Measurements from ENCODE around the gene CFAP141.
A peak's percentile ranks its signal among the peaks of the same experiment; 100 is the strongest.
"Not testable (repeated sequence)": the region's sequence is repeated elsewhere in the genome, so short reads cannot be mapped to it uniquely, and the experiment has no call there.

Gene CFAP141

DNA sequence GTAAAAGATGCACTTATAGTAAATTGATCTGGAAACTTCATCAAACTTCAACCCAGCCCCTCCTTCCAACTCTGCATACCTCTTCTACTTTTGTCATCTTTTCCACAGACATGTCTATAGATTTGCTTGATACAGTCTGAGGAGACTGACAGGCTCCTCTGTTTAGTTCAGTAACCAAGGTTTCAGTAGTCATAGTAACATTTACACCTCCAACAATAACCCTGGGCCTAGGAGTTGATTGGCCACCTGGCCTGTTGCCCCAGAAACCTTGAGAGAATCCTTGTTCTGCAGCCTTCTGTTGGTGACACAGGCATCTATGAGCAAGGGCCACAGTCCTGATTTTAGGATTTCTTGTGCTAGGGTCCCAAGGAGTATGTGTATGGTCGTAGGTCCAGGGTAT, at the start of gene CFAP141:
CFAP141 (minus strand) TSS at position 138 of the 400 bp plus-strand sequence; CDS start at position 112, 26 bp downstream.
- no peak for FAIRE-seq

DNA sequence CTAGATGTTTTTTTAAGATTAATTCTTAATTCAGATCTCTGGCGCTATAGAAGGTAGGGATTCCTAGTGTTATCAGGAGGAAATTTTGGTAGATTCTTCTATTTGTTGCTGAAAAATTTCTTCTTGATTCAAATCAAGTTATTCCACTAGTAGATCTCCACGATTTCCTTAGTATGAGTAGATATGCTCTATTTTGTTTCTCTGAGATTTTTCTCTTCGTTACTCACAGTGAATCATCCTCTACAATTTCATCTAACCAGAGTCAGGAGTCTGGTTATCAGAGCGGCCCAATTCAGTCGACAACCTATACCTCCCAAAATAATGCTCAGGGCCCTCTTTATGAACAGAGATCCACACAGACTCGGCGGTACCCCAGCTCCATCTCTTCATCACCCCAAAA, 47.5 kb upstream of the CFAP141 start:
- FAIRE-seq = no peak

DNA sequence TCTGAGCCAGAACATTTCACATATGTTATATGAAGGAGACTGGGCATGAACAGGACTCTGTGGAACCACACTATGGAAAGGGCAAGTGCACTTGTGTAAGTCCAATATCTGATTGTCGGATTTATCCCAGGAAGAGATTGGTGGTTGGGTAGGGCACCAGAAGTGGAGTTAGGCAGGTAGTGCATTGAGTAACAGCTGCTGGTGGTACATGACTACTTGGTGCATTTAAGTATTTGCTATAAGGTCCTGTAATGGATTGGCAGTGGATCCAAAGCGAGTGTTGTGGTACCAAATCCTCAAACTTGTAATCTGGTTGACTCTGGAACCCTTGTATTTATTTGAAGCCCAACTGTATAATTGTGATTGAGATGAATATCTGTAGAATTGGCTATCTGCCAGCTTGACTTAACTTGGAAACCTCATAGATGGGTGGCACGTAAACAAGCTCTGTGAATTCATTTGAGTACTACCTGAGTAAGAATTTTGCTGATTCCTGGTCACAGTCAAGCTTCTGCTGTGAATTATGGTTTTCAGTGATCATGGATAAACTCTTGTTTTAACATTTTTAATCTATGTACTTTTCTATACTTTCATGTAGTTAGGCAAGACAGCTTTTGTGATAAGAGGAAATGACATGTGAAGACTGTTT, 35.7 kb upstream of the CFAP141 start:
- no peak for FAIRE-seq

DNA sequence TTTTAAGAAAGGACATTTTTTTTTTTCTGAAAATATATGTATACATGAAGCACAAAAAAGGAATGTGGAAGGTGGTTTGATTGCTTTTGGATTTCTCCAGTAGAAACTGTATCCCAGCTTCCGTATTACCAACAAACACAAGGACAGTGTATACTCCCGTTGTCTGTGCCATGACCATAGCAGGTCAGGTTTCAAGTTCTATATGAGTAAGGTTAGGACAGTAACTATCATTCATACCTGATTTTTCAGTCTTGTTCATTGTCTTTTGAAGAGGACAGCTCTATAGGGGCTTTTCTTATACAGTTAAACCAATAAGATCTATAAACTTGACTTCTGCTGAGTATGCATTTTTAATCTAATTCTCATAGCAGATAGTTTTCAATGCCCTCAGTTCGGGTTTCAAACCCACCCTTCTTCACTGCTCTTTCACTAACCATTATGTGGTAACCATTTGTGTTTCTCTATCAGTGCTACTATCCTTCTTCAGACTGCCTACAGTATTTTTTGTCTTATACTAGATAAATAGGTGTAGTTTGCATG, 34.2 kb upstream of the CFAP141 start:
- FAIRE-seq = no peak

DNA sequence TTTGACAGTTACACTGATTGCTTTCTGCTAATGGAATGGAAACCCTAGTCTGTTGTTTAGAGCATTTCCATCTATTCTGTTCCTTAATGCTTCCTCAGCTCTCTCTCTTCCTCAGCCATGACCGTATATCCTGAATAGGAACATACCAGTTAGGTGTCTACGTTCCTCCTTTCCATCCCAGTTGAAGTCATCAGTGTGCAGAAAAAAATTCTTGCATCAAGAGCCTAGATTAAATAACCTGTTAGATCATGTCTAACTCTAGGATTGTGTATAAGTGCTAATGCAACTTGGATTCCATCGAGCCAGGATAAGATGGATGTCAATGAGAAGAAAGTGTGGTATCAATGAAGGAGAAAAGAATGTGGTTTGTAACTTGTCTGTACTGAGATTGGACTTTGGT, 33.4 kb upstream of the CFAP141 start:
- no peak for FAIRE-seq

DNA sequence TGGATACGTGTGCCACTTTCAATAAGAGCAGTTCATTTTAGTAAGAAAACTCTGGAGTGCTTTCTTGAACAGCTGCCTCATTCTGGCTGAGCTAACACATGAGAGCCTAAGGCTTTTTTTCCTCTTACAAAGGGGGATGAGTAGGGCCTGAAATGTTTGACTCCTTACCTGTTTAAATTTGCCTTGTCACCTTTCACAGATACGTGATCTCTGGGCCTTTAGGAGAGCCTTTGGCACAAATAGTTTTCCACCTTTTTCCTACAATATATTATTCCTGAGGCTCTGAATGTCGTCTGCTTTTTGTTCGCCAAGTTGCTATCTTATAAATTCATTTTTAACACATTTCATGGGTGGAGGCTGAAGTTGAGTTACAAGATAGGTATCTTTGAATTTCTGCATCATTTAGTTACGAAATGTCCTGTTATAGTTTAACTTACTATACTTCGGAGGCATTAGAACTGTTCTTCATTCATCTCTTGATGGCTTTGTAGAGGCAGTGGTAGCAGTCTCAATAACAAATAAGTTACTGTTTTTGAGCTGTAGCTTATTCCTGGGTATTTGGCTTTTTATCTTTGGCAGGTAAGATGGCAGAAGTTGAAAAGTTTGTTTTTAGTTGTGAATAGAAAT, 31.9 kb upstream of the CFAP141 start:
- FAIRE-seq = no peak

DNA sequence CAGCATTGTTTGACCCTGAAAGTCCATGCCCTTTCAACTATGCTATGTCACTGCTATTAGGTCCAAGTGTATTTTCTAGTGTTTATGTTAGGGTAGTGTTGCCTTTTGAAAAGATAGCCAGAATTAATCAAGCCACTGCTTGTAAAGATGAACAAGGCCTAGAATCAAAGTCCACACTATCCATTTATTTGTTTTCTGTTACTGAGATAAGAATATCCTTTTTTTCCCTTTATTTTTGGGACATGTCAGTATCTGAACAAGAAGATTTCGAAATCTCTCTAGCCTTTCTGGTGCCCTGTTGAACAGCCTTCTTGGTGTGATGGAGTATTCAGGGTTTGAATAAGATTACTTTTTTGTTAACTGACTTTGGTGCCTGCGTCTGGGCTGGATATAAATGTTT, 31.3 kb upstream of the CFAP141 start:
- no peak for FAIRE-seq

DNA sequence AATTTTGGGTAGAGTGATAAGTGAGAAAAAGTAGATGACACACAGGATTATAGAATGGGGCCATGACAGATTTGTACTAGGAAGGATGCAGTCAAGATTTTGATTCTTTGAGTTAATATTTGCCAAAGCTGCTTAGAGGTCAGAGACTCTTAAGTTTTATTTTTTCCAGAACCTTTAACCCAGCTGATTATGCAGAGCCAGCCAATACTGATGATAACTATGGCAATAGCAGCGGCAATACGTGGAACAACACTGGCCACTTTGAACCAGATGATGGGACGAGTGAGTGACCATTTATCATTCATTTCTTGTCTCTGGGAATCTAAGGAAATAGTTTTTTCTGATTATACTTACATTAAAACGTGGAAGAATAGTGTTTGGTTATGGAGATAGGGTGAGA, 30.7 kb upstream of the CFAP141 start:
- FAIRE-seq = no peak

DNA sequence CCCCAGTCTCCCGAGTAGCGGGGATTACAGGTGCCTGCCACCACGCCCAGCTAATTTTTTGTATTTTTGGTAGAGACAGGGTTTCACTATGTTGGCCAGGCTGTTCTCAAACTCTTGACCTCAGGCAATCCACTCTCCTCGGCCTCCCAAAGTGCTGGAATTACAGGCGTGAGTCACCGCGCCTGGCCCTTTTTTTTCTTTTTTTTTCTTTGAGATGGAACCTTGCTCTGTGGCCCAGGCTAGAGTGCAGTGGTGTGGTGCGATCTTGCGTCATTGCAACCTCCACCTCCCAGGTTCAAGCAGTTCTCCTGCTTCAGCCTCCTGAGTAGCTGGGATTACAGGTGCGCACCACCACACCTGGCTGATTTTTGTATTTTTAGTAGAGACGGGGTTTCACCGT, 27.0 kb upstream of the CFAP141 start:
- not testable (repeated sequence) for FAIRE-seq

DNA sequence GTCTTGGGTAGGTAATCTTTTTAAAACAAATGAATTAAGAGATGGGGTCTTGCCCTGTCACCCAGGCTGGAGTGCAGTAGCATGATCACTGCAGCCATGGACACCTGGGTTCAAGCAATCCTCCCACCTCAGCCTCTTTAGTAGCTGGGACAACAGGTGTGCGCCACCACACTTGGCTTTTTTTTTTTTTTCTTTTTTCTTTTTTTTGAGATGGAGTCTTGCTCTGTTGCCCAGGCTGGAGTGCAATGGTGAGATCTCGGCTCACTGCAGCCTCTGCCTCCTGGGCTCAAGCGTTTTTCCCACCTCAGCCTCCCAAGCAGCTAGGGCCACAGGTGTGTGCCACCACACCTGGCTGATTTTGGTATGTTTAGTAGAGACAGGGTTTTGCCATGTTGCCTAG, 25.0 kb upstream of the CFAP141 start:
- FAIRE-seq = not testable (repeated sequence)

DNA sequence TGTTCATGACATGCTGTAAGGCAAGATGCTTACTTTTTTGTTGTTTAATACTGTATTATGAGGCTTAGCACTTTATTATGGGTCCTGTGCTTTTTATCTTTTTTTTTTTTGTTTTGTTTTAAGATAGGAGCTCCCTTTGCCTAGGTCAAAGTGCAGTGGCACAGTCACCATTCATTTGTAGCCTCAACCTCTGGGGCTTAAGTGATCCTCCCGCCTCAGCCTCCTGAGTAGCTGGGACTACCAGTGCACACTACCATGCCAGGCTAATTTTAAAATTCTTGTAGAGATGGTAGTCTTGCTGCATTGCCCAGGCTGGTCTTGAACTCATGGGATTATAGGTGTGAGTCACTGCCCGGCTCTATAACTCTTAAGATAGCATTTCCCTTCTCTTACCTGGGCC, 19.2 kb upstream of the CFAP141 start:
- no peak for FAIRE-seq

DNA sequence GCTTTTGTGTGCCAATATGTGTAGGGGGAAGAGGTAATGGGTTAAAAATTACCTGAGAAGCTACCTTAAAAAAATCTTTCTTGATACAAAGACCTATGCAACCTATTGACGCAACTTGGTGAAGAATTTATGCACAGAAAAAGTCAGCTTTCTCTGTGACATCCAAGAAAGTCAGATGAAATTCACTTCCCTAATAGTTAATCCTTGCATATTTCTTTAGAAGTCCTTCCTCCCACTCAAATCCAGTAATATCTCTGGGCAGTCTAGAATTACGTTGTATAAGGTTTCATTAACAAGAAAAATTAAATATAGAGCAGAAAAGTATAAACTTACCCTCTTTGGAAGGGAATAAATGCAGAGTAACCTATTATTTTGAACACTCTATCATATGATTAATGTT, 17.5 kb upstream of the CFAP141 start:
- FAIRE-seq = no peak

DNA sequence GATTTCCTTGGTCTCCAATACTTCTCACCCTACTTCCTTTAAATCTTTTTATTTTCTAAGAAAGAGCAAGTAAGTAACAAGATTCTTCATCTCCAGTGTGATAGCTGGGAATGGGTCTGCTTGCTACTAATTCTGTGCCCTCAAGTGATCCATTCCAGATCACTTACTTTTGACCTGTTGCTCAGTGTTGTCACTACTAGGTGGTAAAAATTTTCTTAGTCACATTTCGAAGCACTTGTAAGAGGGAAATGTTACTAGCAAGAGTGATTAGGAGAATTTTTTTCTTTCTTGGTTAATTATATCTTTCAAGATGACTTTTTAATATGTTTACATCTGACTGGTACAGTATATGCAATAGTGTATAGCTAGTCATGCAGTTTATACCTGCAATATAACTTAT, 16.8 kb upstream of the CFAP141 start:
- no peak for FAIRE-seq

DNA sequence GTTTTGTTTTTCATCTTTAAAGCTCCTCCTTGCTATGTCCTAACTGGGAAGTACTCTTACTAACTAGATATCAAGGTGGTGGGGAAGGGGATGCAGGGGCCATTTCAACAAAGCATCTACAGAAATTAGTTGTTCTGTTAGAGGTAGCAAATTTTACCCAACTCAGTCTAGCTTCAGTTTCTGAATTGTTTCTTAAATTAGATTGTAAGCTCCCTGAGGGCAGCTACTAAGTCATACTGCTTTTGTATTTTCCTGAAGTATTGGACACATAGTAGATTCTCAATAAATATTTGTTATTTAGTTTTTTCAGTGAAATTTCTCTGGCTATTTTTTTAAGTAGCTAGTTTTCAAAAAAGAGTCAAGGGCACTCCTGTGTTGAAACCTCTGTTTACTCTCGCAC, 16.4 kb upstream of the CFAP141 start:
- no peak for FAIRE-seq

DNA sequence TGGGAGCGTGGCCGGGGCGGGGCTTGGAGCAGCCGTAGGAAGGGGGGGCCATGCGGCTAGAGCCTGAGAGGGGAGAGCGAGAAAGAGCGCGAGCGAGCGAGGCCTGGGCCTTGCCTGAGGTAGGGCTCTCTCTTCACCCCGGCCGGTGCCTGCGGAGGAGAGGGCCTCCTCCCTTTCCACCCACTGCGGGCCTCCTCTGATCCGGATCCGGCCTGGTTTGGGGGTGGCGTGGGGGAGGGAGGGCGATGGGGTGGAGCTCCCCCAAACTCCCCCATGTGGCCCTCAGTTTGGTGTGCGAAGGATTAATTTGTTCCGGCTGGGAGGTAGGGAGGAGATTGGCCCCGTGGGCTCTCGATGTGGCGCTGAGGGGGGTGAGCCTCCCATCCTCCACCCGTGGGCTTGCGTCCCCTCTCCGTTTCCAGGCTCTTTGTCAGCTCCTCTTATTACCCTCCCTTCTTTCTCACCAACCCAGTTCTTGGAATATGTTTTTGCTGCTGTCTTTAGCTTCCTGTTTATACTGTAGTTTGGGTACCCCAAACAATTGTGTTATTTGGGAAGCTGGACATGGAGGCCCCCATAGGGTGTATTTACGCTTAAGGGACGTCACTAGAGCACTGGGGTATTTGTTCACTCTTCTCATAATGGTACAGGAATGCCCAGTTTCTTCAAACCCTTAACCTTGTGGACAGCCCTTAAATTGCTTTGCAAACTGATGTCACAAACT, 15.3 kb upstream of the CFAP141 start:
- FAIRE-seq = no peak

DNA sequence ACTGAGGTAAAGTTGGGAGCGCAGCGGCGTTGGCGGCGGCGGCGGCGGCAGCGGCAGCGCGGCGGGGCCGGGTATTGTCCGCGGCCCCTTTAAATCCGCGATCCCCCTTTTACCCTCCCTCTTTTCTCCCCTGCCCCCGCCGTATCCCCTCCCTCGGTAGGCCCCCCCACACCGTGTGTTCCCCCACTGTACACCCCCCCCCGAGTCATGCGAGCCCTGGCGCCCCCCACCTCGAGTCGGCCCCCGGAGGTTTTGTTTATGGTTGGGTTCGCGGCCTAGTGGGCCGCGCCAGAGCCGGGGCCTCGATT, 14.8 kb upstream of the CFAP141 start:
- FAIRE-seq = no peak

DNA sequence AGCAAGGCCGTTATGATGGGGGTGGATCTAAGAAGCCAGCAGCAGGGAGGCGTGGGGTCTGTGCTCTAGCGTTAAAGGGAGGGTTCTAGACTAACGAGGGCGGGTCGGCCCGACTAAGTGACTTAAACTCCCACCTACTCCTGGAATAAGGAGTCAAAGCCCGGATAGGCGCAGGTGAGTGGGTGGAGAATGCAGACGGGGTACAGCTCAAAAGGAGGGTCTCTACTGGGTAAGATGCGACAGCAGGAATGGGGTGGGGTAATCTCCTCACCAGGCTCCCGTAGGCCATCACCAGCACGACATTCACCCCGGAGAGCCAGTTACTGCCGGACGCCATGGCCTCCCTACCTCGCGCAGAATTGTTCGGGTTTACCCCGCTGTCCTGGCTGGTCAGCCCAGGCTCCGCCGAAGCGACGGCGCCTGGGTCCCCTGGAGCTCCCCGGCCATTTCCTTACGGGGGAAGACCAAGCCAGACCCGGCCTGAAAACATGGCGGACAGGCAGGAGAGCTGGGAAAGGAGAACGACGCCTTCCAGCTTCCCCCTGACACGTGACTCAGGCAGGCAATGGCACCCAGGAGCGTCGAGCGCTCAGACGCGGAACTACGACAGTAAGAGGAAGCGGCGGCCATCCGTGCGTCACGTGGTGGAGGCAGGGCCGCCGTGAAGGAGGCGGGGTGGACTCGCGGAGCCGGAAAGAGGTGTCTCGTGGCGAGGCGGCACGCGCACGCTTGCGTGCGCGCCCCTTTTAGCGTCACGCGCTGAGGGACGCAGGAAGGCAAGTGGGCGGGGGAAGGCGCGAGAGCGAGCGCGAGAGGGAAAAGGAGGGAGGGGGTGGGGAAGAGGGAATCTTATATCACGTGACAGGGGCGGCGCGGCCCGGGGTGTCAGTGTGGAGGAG, 14.2 kb upstream of the CFAP141 start, which contains the start of gene UBAP2L:
UBAP2L (plus strand) TSS at position 885 of the 899 bp plus-strand sequence. CDS start 4,169 bp downstream, outside the sequence.
- FAIRE-seq = peak; percentile 41

DNA sequence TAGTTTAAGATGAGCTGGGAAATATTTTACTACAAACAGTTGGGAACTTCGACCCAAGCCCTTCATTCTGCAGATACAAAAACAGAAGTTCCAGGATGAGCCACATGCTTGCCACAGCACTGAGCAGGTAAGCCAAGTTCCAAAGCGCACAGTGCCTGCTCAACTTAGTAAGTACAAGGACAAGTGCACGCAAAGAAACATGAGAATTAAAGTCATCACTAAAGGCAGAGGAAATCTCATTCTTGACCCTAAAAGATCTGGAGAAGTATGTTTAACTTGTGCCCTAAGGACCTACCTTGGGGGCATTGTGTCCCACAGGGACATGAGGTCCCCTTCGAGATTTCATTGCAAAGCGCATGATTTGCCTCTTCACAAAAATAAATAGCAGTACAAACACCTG, 13.4 kb upstream of the CFAP141 start:
- FAIRE-seq = no peak

DNA sequence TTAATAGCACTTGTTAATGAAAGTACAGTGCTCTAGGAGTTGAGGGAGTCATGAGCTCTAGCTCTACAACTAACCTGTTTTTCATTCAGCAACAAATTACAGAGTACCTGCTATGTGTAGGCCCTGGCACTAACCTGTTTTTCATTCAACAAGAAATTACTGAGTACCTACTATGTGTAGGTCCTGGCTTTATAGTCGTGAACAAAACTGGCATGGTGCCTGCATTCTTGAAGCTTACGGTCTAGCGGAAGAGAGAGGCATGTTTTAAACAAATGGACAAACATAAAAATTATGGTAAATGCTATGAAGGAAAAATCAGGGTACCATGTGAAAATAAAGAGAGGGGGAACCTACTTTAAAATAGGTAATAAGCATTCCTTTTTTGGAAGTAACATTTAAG, 12.4 kb upstream of the CFAP141 start:
- no peak for FAIRE-seq

DNA sequence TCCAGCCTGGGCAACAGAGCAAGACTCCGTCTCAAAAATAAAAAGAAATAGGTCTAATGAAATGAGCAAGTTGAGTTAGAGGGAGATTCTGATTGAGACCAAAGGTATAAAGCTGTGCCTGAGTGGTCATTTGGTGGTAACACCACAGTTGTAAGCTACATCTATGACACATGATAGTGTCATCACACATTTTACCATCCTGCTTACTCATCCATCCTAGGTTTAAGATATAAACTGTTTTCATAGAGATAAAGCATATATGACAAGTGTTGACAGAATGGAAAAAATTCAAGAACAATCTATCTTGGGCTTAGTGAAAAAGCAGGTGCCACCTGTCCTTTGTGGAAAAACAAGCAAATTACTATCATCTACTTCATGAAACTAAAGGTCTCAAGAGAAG, 7.1 kb upstream of the CFAP141 start:
- no peak for FAIRE-seq

DNA sequence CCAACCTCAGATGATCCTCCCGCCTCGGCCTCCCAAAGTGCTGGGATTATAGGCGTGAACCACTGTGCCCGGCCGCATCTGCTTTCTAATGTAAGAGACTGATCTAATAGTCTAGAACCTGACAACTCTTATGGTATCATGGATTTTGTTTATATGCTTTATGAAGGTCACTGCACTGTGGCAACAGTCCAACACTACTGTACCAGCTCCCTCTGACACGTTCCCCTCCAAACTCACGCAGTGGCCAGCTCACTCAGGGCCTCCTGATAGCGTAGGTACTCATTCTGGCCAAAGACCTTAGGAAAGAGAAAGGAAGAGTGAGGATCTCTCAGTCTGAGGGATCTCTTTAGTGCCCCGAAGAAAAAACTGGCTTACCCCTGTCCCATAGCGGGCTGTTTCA, 6.0 kb upstream of the CFAP141 start:
- FAIRE-seq = no peak

DNA sequence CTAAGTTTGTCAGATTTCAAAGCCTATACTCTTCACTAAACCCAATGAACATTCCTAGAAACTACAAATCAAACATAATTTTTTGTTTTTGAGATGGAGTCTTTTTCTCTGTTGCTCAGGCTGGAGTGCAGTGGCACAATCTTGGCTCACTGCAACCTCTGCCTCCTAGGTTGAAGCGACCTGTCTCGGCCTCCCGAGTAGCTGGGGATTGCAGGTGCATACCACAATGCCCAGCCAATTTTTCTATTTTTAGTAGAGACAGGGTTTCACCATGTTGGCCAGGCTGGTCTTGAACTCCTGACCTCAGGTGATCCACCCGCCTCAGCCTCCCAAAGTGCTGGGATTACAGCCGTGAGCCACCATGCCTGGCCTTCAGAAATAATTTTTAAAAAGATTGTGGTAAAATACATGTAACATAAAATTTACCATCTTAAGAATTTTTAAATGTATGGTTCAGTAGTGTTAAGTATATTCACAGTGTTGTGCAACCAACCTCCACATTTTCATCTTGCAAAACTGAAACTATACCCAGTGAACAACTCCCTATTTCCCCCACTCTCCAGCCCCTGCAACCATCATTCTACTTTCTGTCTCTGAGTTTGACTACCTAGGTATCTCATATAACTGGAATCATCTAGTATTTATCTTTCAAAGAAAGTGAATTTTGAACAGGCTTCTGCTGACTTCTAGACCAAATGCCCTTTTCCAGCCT, 2.7 kb upstream of the CFAP141 start:
- no peak for FAIRE-seq

All from islet of Langerhans (tissue), 1 donor.